Endothelial cell (in vitro differentiated cells): ENCODE results near the gene UTS2B. TPM values are rescaled to one million over a fixed set of nuclear protein-coding genes. Genes with fewer than 3 reads are reported as not detected.

Experiments
- DNase-seq: peaks from one replicate; pipeline ENCODE4 v3.0.0; 2021; ENCODE audit warnings: low spot score
- H3K27ac Mint-ChIP-seq: one replicate; pipeline ENCODE4 v1.8.0; 2021; ENCODE audit warnings: mixed read lengths, inconsistent platforms; ENCODE audit not compliant: unreplicated experiment
- H3K27me3 Mint-ChIP-seq: one replicate; pipeline ENCODE4 v1.8.0; 2021; ENCODE audit warnings: mild to moderate bottlenecking, moderate library complexity, mixed read lengths, inconsistent platforms; ENCODE audit not compliant: unreplicated experiment
- H3K36me3 Mint-ChIP-seq: one replicate; pipeline ENCODE4 v1.8.0; 2021; ENCODE audit warnings: mild to moderate bottlenecking, low read depth, mixed read lengths, inconsistent platforms; ENCODE audit not compliant: unreplicated experiment
- H3K4me1 Mint-ChIP-seq: one replicate; pipeline ENCODE4 v1.8.0; 2021; ENCODE audit warnings: mild to moderate bottlenecking, mixed read lengths, inconsistent platforms; ENCODE audit not compliant: unreplicated experiment
- H3K4me3 Mint-ChIP-seq: one replicate; pipeline ENCODE4 v1.8.0; 2021; ENCODE audit warnings: mild to moderate bottlenecking, mixed read lengths, inconsistent platforms; ENCODE audit not compliant: unreplicated experiment
- H3K9me3 Mint-ChIP-seq: one replicate; pipeline ENCODE4 v1.8.0; 2021; ENCODE audit warnings: mixed read lengths, inconsistent platforms; ENCODE audit not compliant: unreplicated experiment
- total RNA-seq: library from RNA; stranded (reverse); fragmentation: NEBNext Ultra II Directional; extraction: Animal tissue kit (Norgen Biotek cat#: 25700); gene quantifications from one replicate; pipeline ENCODE4 v1.2.1, GENCODE V29; 2021; ENCODE audit not compliant: unreplicated experiment
- TF ChIP-seq, protein P1 (sequence below): fragments of 200-600 bp; sonication (generic); IDR thresholded peaks from one replicate; pipeline ENCODE4 v1.5.0; 2021; ENCODE audit warnings: antibody characterized with exemption; ENCODE audit not compliant: unreplicated experiment

Gene UTS2B
- total RNA-seq, 1 donor from 2014 or later, result not detected

DNA sequence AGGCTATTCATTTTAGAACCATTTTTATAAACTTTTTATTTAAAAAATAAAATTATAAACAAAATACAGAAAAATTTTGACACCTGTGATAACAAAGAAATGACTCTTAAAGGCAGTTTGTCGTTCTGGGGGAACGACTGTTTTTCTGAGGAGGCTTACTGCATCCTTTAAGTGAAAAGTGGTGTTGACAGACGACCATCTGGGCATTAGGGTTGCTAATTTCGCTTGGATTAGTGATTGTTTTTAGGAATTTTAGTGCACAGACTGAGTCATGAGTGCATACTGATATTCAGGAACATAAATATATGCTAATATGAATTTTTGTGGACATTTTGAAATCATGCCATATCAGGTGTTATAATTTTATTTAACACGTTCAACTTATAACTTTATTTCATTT lies 102.8 kb downstream of the UTS2B start:
- Mint-ChIP-seq H3K36me3 (no peaks in the 10 kb centered on the region), H3K4me1 (no peaks in the 10 kb centered on the region), H3K9me3 (no peaks in the 10 kb centered on the region), H3K27me3 (no peaks in the 10 kb centered on the region), H3K27ac (no peak overlapping the region), H3K4me3 (no peak overlapping the region)
- TF ChIP-seq, protein P1, sequence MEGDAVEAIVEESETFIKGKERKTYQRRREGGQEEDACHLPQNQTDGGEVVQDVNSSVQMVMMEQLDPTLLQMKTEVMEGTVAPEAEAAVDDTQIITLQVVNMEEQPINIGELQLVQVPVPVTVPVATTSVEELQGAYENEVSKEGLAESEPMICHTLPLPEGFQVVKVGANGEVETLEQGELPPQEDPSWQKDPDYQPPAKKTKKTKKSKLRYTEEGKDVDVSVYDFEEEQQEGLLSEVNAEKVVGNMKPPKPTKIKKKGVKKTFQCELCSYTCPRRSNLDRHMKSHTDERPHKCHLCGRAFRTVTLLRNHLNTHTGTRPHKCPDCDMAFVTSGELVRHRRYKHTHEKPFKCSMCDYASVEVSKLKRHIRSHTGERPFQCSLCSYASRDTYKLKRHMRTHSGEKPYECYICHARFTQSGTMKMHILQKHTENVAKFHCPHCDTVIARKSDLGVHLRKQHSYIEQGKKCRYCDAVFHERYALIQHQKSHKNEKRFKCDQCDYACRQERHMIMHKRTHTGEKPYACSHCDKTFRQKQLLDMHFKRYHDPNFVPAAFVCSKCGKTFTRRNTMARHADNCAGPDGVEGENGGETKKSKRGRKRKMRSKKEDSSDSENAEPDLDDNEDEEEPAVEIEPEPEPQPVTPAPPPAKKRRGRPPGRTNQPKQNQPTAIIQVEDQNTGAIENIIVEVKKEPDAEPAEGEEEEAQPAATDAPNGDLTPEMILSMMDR, result no peak
- DNase-seq, result no peak

DNA sequence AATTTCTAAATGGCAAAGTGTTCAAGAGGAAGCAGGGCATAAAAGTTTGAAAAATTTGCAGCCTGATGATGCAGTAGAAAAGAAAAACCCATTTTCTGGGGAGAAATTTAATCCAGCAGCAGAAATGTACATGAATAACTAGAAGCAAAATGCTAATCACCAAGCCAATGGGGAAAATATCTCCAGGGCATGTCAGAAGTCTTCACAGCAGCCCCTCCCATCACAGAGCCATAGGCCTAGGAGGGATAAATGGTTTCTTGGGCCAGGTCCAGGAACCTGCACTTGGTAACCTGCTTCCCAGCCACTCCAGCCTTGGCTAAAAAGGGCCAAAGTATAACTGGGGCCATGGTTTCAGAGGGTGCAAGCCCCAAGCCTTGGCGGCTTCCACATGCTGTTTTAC lies 108.7 kb downstream of the UTS2B start:
- TF ChIP-seq, protein P1, result no peak
- Mint-ChIP-seq H3K9me3 (peaks cover 3% of the 10 kb centered on the region), H3K4me1 (no peaks in the 10 kb centered on the region), H3K36me3 (no peaks in the 10 kb centered on the region), H3K4me3 (no peak overlapping the region), H3K27me3 (peaks cover 2% of the 10 kb centered on the region), H3K27ac (no peak overlapping the region)
- DNase-seq, result no peak

DNA sequence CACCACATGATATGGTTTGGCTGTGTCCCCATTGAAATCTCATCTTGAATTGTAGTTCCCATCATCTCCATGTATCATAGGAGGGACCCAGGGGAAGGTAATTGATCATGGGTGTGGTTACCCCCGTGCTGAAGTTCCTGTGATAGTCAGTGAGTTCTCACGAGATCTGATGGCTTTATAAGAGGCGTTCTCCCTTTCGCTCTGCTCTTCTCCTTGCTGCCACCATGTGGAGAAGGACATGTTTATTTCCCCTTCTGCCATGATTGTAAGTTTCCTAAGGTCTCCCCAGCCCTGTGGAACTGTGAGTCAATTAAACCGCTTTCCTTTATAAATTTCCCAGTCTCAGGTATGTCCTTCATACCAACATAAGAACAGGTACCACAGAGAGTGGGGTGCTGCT lies 109.4 kb downstream of the UTS2B start:
- H3K27me3 Mint-ChIP-seq, result peaks cover 2% of the 10 kb centered on the region
- no peak overlapping the region for H3K4me3 Mint-ChIP-seq
- peaks cover 6% of the 10 kb centered on the region for H3K9me3 Mint-ChIP-seq
- H3K27ac Mint-ChIP-seq, result no peak overlapping the region
- no peaks in the 10 kb centered on the region for H3K4me1 Mint-ChIP-seq
- H3K36me3 Mint-ChIP-seq, result no peaks in the 10 kb centered on the region
- TF ChIP-seq, protein P1, result no peak
- DNase-seq, result no peak

DNA sequence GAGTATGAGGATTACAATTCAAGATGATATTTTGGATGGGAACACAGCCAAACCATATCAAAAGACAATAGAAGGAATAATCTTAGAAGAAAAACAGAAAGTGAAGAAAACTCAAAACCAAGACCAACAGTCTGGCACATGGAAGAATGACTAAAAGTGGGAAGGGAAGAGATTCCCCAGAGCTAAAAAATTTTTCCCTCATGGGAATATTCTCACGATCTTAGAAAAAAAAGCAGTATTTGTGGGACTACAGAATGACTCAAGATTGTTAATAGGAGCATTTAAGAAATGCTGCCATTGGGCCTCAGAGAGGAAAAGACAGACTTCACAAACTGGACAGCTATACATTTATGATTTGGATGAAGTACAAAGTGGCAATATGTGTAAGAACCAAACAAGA lies 113.0 kb downstream of the UTS2B start:
- no peaks in the 10 kb centered on the region for H3K36me3 Mint-ChIP-seq
- no peaks in the 10 kb centered on the region for H3K4me1 Mint-ChIP-seq
- no peak for DNase-seq
- H3K27ac Mint-ChIP-seq, result no peak overlapping the region
- H3K4me3 Mint-ChIP-seq, result no peak overlapping the region
- TF ChIP-seq, protein P1, result no peak
- H3K27me3 Mint-ChIP-seq, result peaks cover 2% of the 10 kb centered on the region
- H3K9me3 Mint-ChIP-seq, result peaks cover 6% of the 10 kb centered on the region

Other genes starting within 250 kb of the UTS2B start
- not detected for gene OSTN, start 131.3 kb downstream of the UTS2B start, total RNA-seq
- gene CCDC50, start 1.1 kb downstream of the UTS2B start, total RNA-seq, result 63.5 TPM
- not detected for gene PYDC2, start 130.6 kb upstream of the UTS2B start, total RNA-seq